Islet precursor cell (in vitro differentiated cells): ENCODE measurements around the gene MED13L.

Experiments used
- DNase-seq: peaks from one replicate; pipeline ENCODE4 v3.0.0-alpha.2; 2018

Gene MED13L

DNA sequence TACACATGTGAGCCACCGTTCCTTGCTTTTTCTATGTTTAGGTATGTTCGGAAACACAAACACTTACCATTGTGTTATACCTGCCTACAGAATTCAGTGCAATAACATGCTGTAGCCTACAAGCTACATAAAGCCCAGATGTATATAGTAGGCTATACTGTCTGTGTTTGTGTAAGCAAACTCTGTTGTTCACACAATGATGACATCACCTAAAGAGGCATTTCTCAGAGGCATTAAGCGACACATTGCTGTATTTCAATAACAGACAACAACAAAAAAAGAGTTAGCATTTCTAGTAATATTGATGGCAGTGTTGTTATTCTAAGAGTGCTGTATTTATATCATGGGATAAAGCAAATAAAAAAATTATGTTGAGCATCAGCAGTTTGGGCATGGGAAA lies 70.2 kb downstream of the MED13L start:
- no peak for DNase-seq

DNA sequence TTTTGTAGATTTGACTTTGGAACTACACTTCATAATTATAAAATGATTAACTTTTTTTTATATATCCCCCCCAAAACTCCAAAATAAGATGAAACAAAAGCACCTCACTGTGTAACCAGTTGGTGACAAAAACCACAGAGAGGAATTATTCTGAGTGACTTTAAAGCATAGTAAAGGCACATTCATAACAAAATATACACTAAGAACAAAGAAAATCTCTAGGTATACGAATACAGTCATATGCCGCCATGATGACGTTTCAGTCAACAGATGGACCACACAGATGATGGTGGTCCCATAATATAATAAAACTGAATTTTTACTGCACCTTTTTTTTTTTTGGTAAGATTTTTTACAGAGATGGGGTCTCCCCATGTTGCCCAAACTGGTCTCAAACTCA lies 70.7 kb downstream of the MED13L start:
- DNase-seq, result no peak

DNA sequence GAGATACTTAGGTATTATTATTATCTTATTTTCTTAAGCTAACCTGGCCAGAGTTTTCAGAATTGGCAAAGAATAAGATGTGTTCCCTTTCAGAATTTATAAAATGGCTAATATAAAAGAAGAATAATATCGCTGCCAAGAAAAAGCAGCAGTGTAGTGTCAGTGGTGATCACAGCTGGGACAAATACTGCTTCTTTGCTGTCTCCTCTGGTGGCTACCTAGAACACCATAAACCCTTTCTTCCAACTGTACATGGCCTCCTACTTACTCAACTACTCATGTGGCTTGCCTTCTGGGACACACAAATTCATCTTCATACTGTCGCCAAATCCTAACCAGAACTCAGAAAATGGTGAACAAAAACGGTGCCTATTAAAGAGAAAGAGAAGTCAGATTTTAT lies 72.7 kb downstream of the MED13L start:
- no peak for DNase-seq

- DNase-seq, result no peak
These were observed 73.3 kb downstream of the MED13L start for GRCh38 chr12:116204169-116204568.

DNA sequence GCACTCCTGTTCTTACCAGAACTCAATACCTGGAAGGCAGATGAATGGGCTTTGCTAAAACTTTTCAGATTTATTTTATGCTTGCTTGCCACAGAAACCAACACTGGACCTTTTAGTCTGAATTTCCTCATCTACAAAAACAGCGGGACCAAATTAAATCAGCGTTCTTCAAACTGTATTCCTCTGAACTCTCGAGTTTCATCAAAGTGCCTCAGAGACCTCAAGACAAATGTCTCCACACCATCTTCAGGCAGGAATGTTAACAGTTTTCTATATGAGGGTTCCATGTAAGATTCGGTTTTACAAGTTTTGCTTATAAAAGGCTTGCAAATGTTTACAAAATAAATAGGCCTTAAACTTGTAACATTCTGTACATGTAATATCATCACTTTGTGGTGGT lies 74.6 kb downstream of the MED13L start:
- DNase-seq, result no peak

- DNase-seq, result no peak
These were observed 75.1 kb downstream of the MED13L start for GRCh38 chr12:116202433-116202832.

DNA sequence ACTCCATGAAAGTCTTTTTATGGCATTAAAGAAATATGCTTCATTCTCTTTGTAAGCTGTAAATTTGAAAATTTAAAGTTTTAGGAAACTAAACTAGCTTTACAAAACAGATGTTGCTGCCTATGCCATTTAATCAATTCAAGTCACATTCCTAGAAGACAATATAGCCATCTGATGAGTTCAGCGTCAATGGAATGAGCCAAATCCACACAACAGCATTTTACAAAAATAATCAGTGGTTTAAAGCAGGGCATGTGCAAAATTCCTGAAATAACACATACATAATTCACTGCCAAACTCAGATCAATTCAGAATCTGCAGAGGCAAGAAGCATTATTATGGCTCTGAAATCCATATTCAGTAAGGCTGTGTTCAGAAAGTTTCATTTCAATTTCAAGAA lies 75.6 kb downstream of the MED13L start:
- DNase-seq, result no peak

DNA sequence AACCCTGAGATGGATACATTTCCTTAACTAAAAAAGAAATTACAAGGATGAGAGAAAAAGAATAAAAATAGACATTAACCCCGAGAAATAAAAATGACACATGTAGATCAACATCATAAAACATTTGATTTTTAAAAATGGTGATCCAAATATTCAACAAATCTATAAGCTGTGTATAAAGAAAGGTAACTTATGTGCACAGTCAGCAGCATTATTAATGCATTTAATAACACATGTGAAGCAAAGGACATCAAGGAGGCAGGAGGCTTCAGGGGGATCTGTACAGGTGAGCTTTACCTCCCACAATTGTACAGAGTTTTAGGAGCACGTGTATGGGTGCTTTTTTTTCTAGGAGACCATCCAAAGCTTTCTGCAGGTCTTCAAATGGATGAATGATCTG lies 76.1 kb downstream of the MED13L start:
- DNase-seq, result no peak

DNA sequence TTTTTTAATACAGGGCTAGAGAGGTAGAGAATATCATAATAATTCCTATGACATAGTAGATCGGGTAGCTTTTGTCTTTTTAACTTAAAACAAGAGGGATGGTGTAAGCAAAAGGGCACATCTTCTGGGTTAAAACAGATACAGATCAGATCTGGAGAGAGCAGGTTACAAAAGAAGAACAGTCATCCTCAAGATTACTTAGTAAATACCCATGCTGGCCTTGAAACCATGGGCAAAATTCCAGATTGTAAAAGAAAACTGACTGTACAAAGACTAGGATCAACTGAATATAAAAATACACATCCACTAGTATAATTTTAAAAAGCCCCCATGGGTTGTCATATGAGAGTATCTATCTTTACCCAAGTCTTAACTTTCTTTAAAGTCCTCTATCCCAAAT lies 76.7 kb downstream of the MED13L start:
- DNase-seq, result no peak

DNA sequence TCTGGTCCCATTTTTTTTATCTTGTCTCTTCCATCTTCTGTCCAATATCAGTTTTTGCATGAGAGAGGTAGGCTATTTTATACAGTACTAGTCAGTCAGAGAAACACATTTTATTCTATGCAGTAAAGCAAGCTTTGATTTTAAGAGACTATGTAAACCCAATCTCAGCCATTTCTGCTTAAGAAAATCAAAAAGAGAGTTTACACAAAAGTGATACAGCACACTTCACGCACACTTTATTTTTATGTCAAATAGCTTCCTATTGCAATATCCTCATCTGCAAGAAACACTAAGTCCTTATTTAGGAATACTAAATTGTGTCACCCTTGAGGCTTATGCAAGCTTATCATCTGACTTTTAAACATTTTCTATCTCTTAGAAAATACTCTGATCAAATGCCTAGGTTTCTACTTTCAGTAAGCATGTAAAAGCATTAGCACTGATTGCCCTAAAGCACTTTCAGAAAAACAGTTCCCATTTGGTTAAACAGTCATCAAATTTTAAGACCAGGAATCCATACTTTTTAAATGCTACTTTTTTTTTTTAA lies 78.3 kb downstream of the MED13L start:
- DNase-seq, result no peak

DNA sequence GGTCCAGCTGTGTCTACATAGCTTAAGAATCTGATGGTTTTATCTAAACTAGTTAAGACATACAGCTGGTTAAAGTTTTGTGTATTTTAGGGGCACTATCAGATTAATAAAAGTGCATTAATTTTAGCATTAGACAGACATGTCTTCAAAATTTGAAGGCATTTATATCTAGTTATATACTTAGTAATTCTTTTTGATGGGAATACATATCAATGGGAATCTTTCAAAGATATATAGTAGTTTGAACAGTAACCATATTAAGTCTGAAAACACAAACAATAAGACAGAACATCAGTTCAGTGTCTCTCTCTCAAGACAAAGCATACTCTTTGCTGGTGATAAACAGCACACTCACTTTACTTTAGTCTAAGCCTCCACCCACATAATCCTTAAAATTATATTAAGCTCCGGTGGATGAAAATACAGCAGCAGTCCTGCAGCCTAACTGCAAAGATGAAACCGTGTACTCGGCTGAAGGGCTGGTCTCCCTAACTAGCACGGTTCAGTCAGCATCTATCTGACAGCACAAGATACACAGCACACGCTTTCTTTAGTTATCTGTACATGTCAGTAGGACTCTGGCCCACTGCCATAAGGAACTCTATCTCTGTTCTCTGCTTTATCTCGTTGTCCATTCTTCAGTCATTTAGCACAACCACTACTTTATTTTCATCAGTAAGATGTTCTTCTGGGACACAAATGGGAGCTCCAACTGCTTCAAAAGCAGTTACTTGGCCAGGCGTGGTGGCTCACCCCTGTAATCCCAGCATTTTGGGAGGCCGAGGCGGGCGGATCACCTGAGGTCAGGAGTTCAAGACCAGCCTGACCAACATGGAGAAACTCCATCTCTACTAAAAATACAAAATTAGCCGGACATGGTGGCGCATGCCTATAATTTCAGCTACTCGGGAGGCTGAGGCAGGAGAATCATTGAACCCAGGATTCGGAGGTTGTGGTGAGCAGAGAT lies 80.5 kb downstream of the MED13L start:
- DNase-seq, result no peak

GRCh38 chr12:116196226-116196625 lies 81.3 kb downstream of the MED13L start:
- no peak for DNase-seq

GRCh38 chr12:116194935-116195431 lies 82.5 kb downstream of the MED13L start:
- no peak for DNase-seq

DNA sequence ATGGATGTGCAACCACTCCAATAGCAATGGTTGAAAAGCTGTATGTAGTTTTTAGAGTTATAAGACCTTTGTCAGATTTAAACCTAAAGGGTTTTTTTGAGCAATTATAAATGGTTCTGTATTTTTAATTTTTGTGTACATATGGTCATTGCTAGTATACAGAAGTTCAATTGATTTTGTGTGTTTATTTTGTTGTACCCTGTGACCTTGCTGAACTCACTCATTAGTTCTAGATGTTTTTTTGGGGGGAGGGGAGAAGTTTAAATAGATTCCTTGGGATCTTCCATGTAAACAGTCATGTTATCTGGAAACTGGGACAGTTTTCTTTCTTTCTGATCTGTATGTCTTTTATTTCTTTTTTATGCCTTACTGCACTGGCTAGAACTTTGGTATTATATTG lies 87.8 kb downstream of the MED13L start:
- DNase-seq, result no peak

DNA sequence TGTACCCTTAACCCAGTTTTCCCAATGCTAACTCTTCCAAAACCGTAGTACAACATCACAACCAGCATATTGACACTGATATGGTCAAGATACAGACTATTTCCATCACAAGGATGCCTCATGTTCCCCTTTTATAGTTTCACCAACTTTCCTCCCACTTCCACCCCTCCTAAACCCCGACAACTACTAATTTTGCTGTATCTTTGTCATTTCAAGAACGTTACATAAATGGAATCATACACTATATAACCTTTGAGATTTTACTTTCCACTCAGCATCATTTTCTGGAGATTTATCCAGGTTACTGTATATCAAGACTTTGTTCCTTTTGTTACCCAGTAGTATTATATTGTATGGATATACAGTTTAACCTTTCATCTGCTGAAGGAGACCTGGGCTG lies 88.9 kb downstream of the MED13L start:
- no peak for DNase-seq

- DNase-seq, result no peak
These were observed 90.4 kb downstream of the MED13L start for GRCh38 chr12:116187151-116187511.

DNA sequence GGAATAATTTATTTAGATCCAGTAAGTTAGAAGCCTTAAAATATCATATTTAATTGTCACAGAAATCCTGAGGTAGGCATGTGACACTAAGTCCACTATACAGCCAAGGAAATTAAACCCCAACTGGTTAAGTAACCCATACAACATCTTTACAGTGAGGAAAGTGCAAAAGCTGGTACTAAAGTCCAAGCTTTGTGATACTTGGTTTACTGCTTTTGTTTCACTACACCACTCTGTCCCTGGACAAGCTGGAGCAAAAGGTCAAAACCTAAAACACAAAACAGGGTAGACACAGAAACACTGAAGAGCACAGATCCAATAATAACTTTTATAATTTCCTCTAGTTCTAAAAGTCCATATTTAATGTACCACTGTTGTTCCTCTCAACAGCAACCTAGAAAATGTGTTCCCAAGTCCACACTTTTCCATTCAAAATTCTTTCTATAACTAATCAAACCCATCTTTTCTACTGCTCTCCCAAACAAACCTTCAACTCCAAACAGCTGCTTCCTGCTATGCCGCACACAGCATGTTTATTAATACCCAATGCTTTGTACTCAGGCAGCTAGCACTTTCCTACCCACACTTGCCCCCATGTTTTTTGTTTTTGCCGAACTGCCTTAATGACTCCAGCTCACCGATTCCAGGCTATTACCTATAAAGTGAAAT lies 90.9 kb downstream of the MED13L start:
- no peak for DNase-seq

- DNase-seq, result no peak
These were observed 92.7 kb downstream of the MED13L start for GRCh38 chr12:116184763-116185162.

DNA sequence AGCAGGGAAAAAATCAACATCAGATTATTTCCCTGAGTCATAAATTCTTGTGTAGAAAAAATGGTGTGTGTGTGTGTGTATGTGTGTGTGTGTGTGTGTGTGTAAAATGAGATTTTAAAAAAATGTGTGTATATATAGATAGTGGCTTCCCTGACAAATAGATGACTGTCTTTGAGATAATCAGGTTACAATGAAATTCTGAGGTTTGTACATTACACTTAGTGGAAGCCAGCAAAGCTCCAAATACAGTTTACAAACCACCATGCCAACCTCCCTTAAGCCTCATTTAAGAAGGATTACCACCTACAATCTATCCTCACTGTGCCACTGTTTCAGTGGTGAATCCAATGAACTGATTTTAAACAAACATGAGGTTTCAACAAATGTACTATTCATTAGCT lies 93.8 kb downstream of the MED13L start:
- DNase-seq, result no peak

DNA sequence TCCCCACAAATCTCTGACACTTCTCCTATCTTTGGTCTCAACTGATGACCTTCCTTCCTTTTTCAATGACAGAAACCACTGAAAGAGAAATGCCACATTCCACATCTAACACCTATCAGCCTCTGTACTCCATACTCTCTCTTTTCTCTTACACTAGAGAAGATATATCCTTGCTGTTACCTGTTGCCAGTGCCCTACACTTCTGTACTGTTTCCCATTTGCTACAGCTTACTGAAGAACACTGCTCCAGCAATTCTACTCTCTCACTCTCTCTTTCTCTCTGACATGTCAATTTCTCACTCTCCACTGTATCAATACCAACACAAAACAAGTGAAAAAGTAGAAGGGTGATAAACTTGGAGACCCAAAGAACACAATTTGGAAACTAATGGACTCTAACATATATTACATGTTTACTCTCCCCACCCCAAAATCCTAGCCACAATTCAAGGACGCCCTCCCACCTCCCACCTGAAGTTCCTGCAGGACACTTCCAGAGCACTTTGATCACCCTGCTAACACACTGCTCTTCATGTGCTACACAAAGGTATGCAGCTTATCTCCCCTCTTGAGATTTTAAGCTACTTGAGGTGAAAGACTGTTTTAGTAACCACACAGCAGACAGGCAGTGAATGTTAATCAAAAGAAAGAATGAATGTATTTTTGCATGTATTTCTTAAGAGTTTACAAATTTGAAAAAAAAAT lies 95.0 kb downstream of the MED13L start:
- no peak for DNase-seq

GRCh38 chr12:116180448-116180847 lies 97.0 kb downstream of the MED13L start:
- DNase-seq, result no peak

GRCh38 chr12:116179384-116179783 lies 98.1 kb downstream of the MED13L start:
- no peak for DNase-seq

DNA sequence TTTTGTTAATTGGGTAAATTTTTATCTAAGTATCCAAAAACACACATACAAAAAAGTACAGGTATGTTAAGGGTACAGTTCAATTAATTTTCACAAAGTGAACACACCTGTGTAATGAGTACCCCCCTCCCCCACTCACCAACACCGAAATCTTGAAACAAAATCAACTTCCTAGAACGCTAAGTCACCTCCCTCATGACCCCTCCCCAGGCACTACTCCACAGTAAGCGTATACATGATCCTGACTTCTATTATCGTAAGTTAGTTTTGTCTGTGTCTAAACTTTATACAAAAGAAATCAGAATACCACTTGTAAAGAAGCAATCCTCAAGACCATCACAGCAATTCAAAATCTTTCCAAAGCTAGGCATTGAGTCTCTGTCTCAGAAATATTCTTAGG lies 100.5 kb downstream of the MED13L start:
- no peak for DNase-seq
